ENCODE data around the gene TYK2. TPM values are rescaled to one million over a fixed set of nuclear protein-coding genes. Genes with fewer than 3 reads are reported as not detected.
A peak's percentile ranks its signal among the peaks of the same experiment; 100 is the strongest.

Gene TYK2
- total and polyA plus RNA-seq, 9 of the 15 experiments (the other 6 are each of a cell fraction or from before 2014, with no cell fraction given): 15.0 to 182 (median 85.9) TPM

- Histone ChIP-seq H3K79me2 (ENCODE audit: control insufficient read depth, insufficient read depth, low read length) (peaks cover 88% of the 10 kb centered on the region), H3K4me2 (ENCODE audit: insufficient read depth, low read length) (peak overlapping the region; percentile 84), H2AFZ (ENCODE audit: low read depth, low read length) (no peak overlapping the region; the same call in 1 of the 2 replicates), H3K4me1 (replicated peaks in 1 of 2; ENCODE audit: control insufficient read depth in 2 of 2, insufficient read depth in 2 of 2, low read length in 2 of 2) (peaks cover 47 to 83% of the 10 kb centered on the region in 2 experiments; a peak in 4 of 5 replicates), H3K27me3 (ENCODE audit: control insufficient read depth in 2 of 2, insufficient read depth in 2 of 2, low read length in 2 of 2) (no peaks in the 10 kb centered on the region), H3K9me3 (replicated peaks; ENCODE audit: control insufficient read depth, insufficient read depth, low read depth, low read length) (no peaks in the 10 kb centered on the region), H3K27ac (ENCODE audit: extremely low read depth, low read depth, low read length) (peak overlapping the region; percentile 40; the same call in 2 of the 3 replicates), H3K9ac (ENCODE audit: insufficient read depth in 1 of 2, low read depth in 2 of 2, low read length in 2 of 2) (peak overlapping the region; percentile 21 to 93), H3K4me3 (peak overlapping the region; percentile 75), H3K36me3 (ENCODE audit: control insufficient read depth, insufficient read depth, low read length) (no peaks in the 10 kb centered on the region; the same call in 2 of the 3 replicates), H4K20me1 (replicated peaks; ENCODE audit: control insufficient read depth, insufficient read depth, low read length) (peaks cover 13% of the 10 kb centered on the region), H3K9me1 (ENCODE audit: control insufficient read depth, insufficient read depth, low read length) (no peaks in the 10 kb centered on the region)
- TSS peak; percentile 35 for BruUV-seq (replicated peaks)
- in situ Hi-C loops (cut with MboI) (no loop called here), intact Hi-C loops (cut with micrococcal nuclease) (loop anchor here (5.0 kb wide), 1 partner anchor 56 kb away; no protein-coding TSS in a partner anchor)
- POLR2A ChIA-PET: interaction anchor here (0.6 to 1.4 kb wide), 4 partner anchors 9 to 19 kb away, joined by 3 to 10 read pairs (median 3); no protein-coding TSS in a partner anchor
- CTCF ChIA-PET (ENCODE audit: low intra/inter-chr PET ratio): no interaction called here
- ATAC-seq (no peak), DNase-seq (ENCODE audit: extremely low read depth in 1 of 4, low spot score in 3 of 4) (peak in 2 of 4 experiments; percentile 7 to 50), FAIRE-seq (no peak)
- 4% methylated on average over 17 of the region's 17 CpGs for WGBS (ENCODE audit: insufficient coverage, low coverage, missing lambda C conversion rate)
- TF ChIP-seq TFAP4 (CRISPR knock-in tag; IDR thresholded peaks at IDR 0.05; ENCODE audit: borderline replicate concordance): peak; percentile 20; the same call in 1 of the 2 replicates
- no peak for TF ChIP-seq U2AF1 (optimal IDR thresholded peaks at IDR 0.05; ENCODE audit: low read depth, low read length)
- peak; percentile 16; the same call in 1 of the 2 replicates for TF ChIP-seq DPF2 (IDR thresholded peaks at IDR 0.05)
- no peak for TF ChIP-seq ZNF232 (CRISPR knock-in tag; IDR thresholded peaks at IDR 0.05)
- no peak for TF ChIP-seq JUN (IDR thresholded peaks at IDR 0.05; ENCODE audit: borderline replicate concordance, low read depth, low read length)
- no peak for TF ChIP-seq JUN (CRISPR knock-in tag; IDR thresholded peaks at IDR 0.05; ENCODE audit: borderline replicate concordance)
- TF ChIP-seq ZNF263 (CRISPR knock-in tag; IDR thresholded peaks at IDR 0.05; ENCODE audit: borderline replicate concordance): no peak; the same call in 1 of the 2 replicates
- TF ChIP-seq ASH1L (IDR thresholded peaks at IDR 0.05; ENCODE audit: borderline replicate concordance, low read depth, partially characterized antibody): no peak
- TF ChIP-seq NR3C1 (CRISPR knock-in tag; IDR thresholded peaks at IDR 0.05): no peak
- TF ChIP-seq ZNF174 (CRISPR knock-in tag; IDR thresholded peaks at IDR 0.05): no peak
- peak; percentile 15 for TF ChIP-seq KDM5B (IDR thresholded peaks at IDR 0.05; ENCODE audit: insufficient replicate concordance, low read depth, low read length)
- no peak for TF ChIP-seq LARP7 (IDR thresholded peaks at IDR 0.05)
- no peak for TF ChIP-seq ESRRA (IDR thresholded peaks at IDR 0.05; ENCODE audit: borderline replicate concordance, low read depth)
- no peak for TF ChIP-seq FOXM1 (IDR thresholded peaks at IDR 0.05; ENCODE audit: low read depth)
- no peak for TF ChIP-seq FOXM1 (CRISPR knock-in tag; IDR thresholded peaks at IDR 0.05; ENCODE audit: low read depth)
- no peak for TF ChIP-seq ZNF639 (CRISPR knock-in tag; conservative IDR thresholded peaks at IDR 0.05 in 1 of 2, IDR thresholded peaks at IDR 0.05 in 1 of 2)
- no peak for TF ChIP-seq HSF4 (CRISPR knock-in tag; IDR thresholded peaks at IDR 0.05; ENCODE audit: borderline replicate concordance)
- no peak for TF ChIP-seq ZNF253 (CRISPR knock-in tag; conservative IDR thresholded peaks at IDR 0.05)
- no peak for TF ChIP-seq ZBTB7A (IDR thresholded peaks at IDR 0.05; ENCODE audit: borderline replicate concordance, control insufficient read depth, low read depth, low read length)
- TF ChIP-seq SPI1 (IDR thresholded peaks at IDR 0.05; ENCODE audit: borderline replicate concordance, low read depth, low read length): peak; percentile 12; the same call in 1 of the 2 replicates
Observed at GRCh38 chr19:10421240-10422045, 41.1 kb upstream of the TYK2 start.

Data from K562 (cell line).